Neural progenitor cell (in vitro differentiated cells): ENCODE data around the gene ZNF184.

Experiments
- CTCF ChIP-seq: fragments of 200-600 bp; sonication (generic); IDR thresholded peaks from 2 replicates; pipeline ENCODE4 v1.5.1; 2017; ENCODE audit warnings: antibody characterized with exemption, mild to moderate bottlenecking
- EZH2 ChIP-seq: fragments of 200-600 bp; sonication (generic); IDR thresholded peaks from 2 replicates; pipeline ENCODE4 v1.6.1; 2017; ENCODE audit warnings: antibody characterized with exemption, mild to moderate bottlenecking, moderate library complexity
- EZH2phosphoT487 ChIP-seq: fragments of 200-600 bp; sonication (generic); IDR thresholded peaks from 2 replicates; pipeline ENCODE4 v1.6.1; 2017; ENCODE audit warnings: antibody characterized with exemption

GRCh38 chr6:27507041-27507956 is 34.4 kb upstream of the ZNF184 start:
- TF ChIP-seq CTCF (no peak), EZH2 (no peak), EZH2phosphoT487 (no peak)
